GM21515 (cell line): Measurements from ENCODE around the gene RNU5B-1.
"Not testable (repeated sequence)": the region's sequence is repeated elsewhere in the genome, so short reads cannot be mapped to it uniquely, and the experiment has no call there.

Experiments used
- ATAC-seq: cut with Tn5 transposase; IDR thresholded peaks from one replicate; pipeline ENCODE4 v1.9.1; 2021; ENCODE audit not compliant: unreplicated experiment

The RNU5B-1 gene

GRCh38 chr15:65304381-65305149 lies at the start of gene RNU5B-1:
Gene RNU5B-1, plus strand, starts transcription at chr15:65304677.
- ATAC-seq, result peak; percentile 54

- ATAC-seq, result no peak
Observed at GRCh38 chr15:65254758-65255157, 49.7 kb upstream of the RNU5B-1 start.

GRCh38 chr15:65255486-65256140 lies 48.9 kb upstream of the RNU5B-1 start:
- ATAC-seq, result no peak

- ATAC-seq, result no peak
Observed at GRCh38 chr15:65258375-65259262, 45.9 kb upstream of the RNU5B-1 start.

GRCh38 chr15:65259367-65259797 lies 45.1 kb upstream of the RNU5B-1 start:
- ATAC-seq, result no peak

- no peak for ATAC-seq
Observed at GRCh38 chr15:65260968-65261367, 43.5 kb upstream of the RNU5B-1 start.

GRCh38 chr15:65263313-65263712 lies 41.2 kb upstream of the RNU5B-1 start:
- ATAC-seq, result no peak

GRCh38 chr15:65264863-65265430 lies 39.5 kb upstream of the RNU5B-1 start:
- no peak for ATAC-seq

GRCh38 chr15:65266469-65266868 lies 38.0 kb upstream of the RNU5B-1 start:
- ATAC-seq, result no peak

- no peak for ATAC-seq
Observed at GRCh38 chr15:65268411-65268810, 36.1 kb upstream of the RNU5B-1 start.

- not testable (repeated sequence) for ATAC-seq
Observed at GRCh38 chr15:65270811-65271545, 33.5 kb upstream of the RNU5B-1 start.

- no peak for ATAC-seq
Observed at GRCh38 chr15:65275104-65275727, 29.3 kb upstream of the RNU5B-1 start.

- no peak for ATAC-seq
Observed at GRCh38 chr15:65275728-65276126, 28.8 kb upstream of the RNU5B-1 start.

GRCh38 chr15:65277015-65277414 lies 27.5 kb upstream of the RNU5B-1 start:
- no peak for ATAC-seq

- ATAC-seq, result no peak
Observed at GRCh38 chr15:65278480-65278879, 26.0 kb upstream of the RNU5B-1 start.

GRCh38 chr15:65285291-65286068 lies 19.0 kb upstream of the RNU5B-1 start:
- no peak for ATAC-seq

- peak; percentile 19 for ATAC-seq
Observed at GRCh38 chr15:65286069-65286703, 18.3 kb upstream of the RNU5B-1 start.

GRCh38 chr15:65286704-65287519 lies 17.6 kb upstream of the RNU5B-1 start, which contains the start of gene PARP16:
Gene PARP16, minus strand, starts transcription at chr15:65286883. Its CDS starts 457 bp downstream, at chr15:65286426.
- peak; percentile 89 for ATAC-seq
